ENCODE results near the gene RER1.

Gene RER1

GRCh38 chr1:2396476-2396875 is 4.8 kb downstream of the RER1 start:
- Histone ChIP-seq H3K9ac (ENCODE audit: low read depth, low read length) (no peak overlapping the region), H3K4me1 (ENCODE audit: insufficient read depth, low read length) (peaks cover 4% of the 10 kb centered on the region; the same call in 1 of the 2 replicates), H3K4me3 (ENCODE audit: low read length) (no peak overlapping the region), H3K27me3 (ENCODE audit: insufficient read depth, low read length) (no peaks in the 10 kb centered on the region), H3K27ac (ENCODE audit: low read depth, low read length) (no peak overlapping the region), H3K36me3 (ENCODE audit: insufficient read depth, low read length) (peaks cover 77% of the 10 kb centered on the region), H3K9me3 (ENCODE audit: insufficient read depth, low read depth, low read length) (no peaks in the 10 kb centered on the region)
- WGBS, result 92% methylated on average over 5 of the region's 5 CpGs

GRCh38 chr1:2397007-2397679 is 5.5 kb downstream of the RER1 start:
- no peak overlapping the region for H3K4me3 ChIP-seq (ENCODE audit: low read length)
- no peaks in the 10 kb centered on the region for H3K27me3 ChIP-seq (ENCODE audit: insufficient read depth, low read length)
- H3K9me3 ChIP-seq (ENCODE audit: insufficient read depth, low read depth, low read length), result no peaks in the 10 kb centered on the region
- 96% methylated on average over 19 of the region's 19 CpGs for WGBS
- H3K4me1 ChIP-seq (ENCODE audit: insufficient read depth, low read length), result peaks cover 4% of the 10 kb centered on the region; the same call in 1 of the 2 replicates
- peak overlapping the region; percentile 19; the same call in 1 of the 2 replicates for H3K9ac ChIP-seq (ENCODE audit: low read depth, low read length)
- H3K36me3 ChIP-seq (ENCODE audit: insufficient read depth, low read length), result peaks cover 84% of the 10 kb centered on the region
- no peak overlapping the region for H3K27ac ChIP-seq (ENCODE audit: low read depth, low read length)

GRCh38 chr1:2398871-2399270 is 7.2 kb downstream of the RER1 start:
- Histone ChIP-seq H3K27me3 (ENCODE audit: insufficient read depth, low read length) (no peaks in the 10 kb centered on the region), H3K9me3 (ENCODE audit: insufficient read depth, low read depth, low read length) (no peaks in the 10 kb centered on the region), H3K4me3 (ENCODE audit: low read length) (no peak overlapping the region), H3K27ac (ENCODE audit: low read depth, low read length) (no peak overlapping the region), H3K4me1 (ENCODE audit: insufficient read depth, low read length) (no peaks in the 10 kb centered on the region), H3K9ac (ENCODE audit: low read depth, low read length) (no peak overlapping the region), H3K36me3 (ENCODE audit: insufficient read depth, low read length) (peaks cover 91% of the 10 kb centered on the region)
- WGBS, result 94% methylated on average over 7 of the region's 7 CpGs

GRCh38 chr1:2399890-2400575 is 8.4 kb downstream of the RER1 start:
- Histone ChIP-seq H3K4me1 (ENCODE audit: insufficient read depth, low read length) (no peaks in the 10 kb centered on the region), H3K9me3 (ENCODE audit: insufficient read depth, low read depth, low read length) (no peaks in the 10 kb centered on the region), H3K27ac (ENCODE audit: low read depth, low read length) (no peak overlapping the region), H3K36me3 (ENCODE audit: insufficient read depth, low read length) (peaks cover 95% of the 10 kb centered on the region), H3K9ac (ENCODE audit: low read depth, low read length) (no peak overlapping the region), H3K4me3 (ENCODE audit: low read length) (no peak overlapping the region), H3K27me3 (ENCODE audit: insufficient read depth, low read length) (no peaks in the 10 kb centered on the region)
- WGBS, result 95% methylated on average over 22 of the region's 22 CpGs

GRCh38 chr1:2400576-2400909 is 8.9 kb downstream of the RER1 start:
- Histone ChIP-seq H3K36me3 (ENCODE audit: insufficient read depth, low read length) (peaks cover 95% of the 10 kb centered on the region), H3K4me1 (ENCODE audit: insufficient read depth, low read length) (no peaks in the 10 kb centered on the region)
- WGBS, result 93% methylated on average over 10 of the region's 10 CpGs

GRCh38 chr1:2400950-2401649 is 9.5 kb downstream of the RER1 start:
- H3K27ac ChIP-seq (ENCODE audit: low read depth, low read length), result no peak overlapping the region
- no peaks in the 10 kb centered on the region for H3K27me3 ChIP-seq (ENCODE audit: insufficient read depth, low read length)
- H3K4me1 ChIP-seq (ENCODE audit: insufficient read depth, low read length), result no peaks in the 10 kb centered on the region
- H3K9ac ChIP-seq (ENCODE audit: low read depth, low read length), result no peak overlapping the region
- WGBS, result 96% methylated on average over 13 of the region's 14 CpGs
- H3K4me3 ChIP-seq (ENCODE audit: low read length), result no peak overlapping the region
- no peaks in the 10 kb centered on the region for H3K9me3 ChIP-seq (ENCODE audit: insufficient read depth, low read depth, low read length)
- H3K36me3 ChIP-seq (ENCODE audit: insufficient read depth, low read length), result peaks cover 94% of the 10 kb centered on the region

More at GRCh38 chr1:2400576-2400909, 8.9 kb downstream of the RER1 start:
- no peak overlapping the region for H3K9ac ChIP-seq (ENCODE audit: low read depth, low read length)
- no peak overlapping the region for H3K4me3 ChIP-seq (ENCODE audit: low read length)
- no peak overlapping the region for H3K27ac ChIP-seq (ENCODE audit: low read depth, low read length)
- no peaks in the 10 kb centered on the region for H3K9me3 ChIP-seq (ENCODE audit: insufficient read depth, low read depth, low read length)
- H3K27me3 ChIP-seq (ENCODE audit: insufficient read depth, low read length), result no peaks in the 10 kb centered on the region

GRCh38 chr1:2402420-2402819 is 10.8 kb downstream of the RER1 start:
- Histone ChIP-seq H3K4me3 (ENCODE audit: low read length) (no peak overlapping the region), H3K27me3 (ENCODE audit: insufficient read depth, low read length) (no peaks in the 10 kb centered on the region), H3K9ac (ENCODE audit: low read depth, low read length) (no peak overlapping the region), H3K27ac (ENCODE audit: low read depth, low read length) (no peak overlapping the region), H3K36me3 (ENCODE audit: insufficient read depth, low read length) (peaks cover 92% of the 10 kb centered on the region), H3K4me1 (ENCODE audit: insufficient read depth, low read length) (no peaks in the 10 kb centered on the region), H3K9me3 (ENCODE audit: insufficient read depth, low read depth, low read length) (no peaks in the 10 kb centered on the region)
- WGBS, result 96% methylated on average over 23 of the region's 23 CpGs

GRCh38 chr1:2403273-2403672 is 11.6 kb downstream of the RER1 start:
- Histone ChIP-seq H3K27ac (ENCODE audit: low read depth, low read length) (no peak overlapping the region), H3K4me1 (ENCODE audit: insufficient read depth, low read length) (no peaks in the 10 kb centered on the region), H3K9me3 (ENCODE audit: insufficient read depth, low read depth, low read length) (no peaks in the 10 kb centered on the region), H3K4me3 (ENCODE audit: low read length) (no peak overlapping the region), H3K27me3 (ENCODE audit: insufficient read depth, low read length) (no peaks in the 10 kb centered on the region), H3K36me3 (ENCODE audit: insufficient read depth, low read length) (peaks cover 92% of the 10 kb centered on the region), H3K9ac (ENCODE audit: low read depth, low read length) (no peak overlapping the region)
- WGBS, result 95% methylated on average over 19 of the region's 19 CpGs

GRCh38 chr1:2404142-2404889 is 12.7 kb downstream of the RER1 start:
- Histone ChIP-seq H3K27me3 (ENCODE audit: insufficient read depth, low read length) (no peaks in the 10 kb centered on the region), H3K4me3 (ENCODE audit: low read length) (no peak overlapping the region), H3K36me3 (ENCODE audit: insufficient read depth, low read length) (peaks cover 94% of the 10 kb centered on the region), H3K4me1 (ENCODE audit: insufficient read depth, low read length) (no peaks in the 10 kb centered on the region), H3K9me3 (ENCODE audit: insufficient read depth, low read depth, low read length) (no peaks in the 10 kb centered on the region), H3K9ac (ENCODE audit: low read depth, low read length) (no peak overlapping the region), H3K27ac (ENCODE audit: low read depth, low read length) (no peak overlapping the region)
- 94% methylated on average over 29 of the region's 29 CpGs for WGBS

GRCh38 chr1:2404890-2405511 is 13.4 kb downstream of the RER1 start:
- Histone ChIP-seq H3K36me3 (ENCODE audit: insufficient read depth, low read length) (peaks cover 93% of the 10 kb centered on the region), H3K27me3 (ENCODE audit: insufficient read depth, low read length) (no peaks in the 10 kb centered on the region), H3K27ac (ENCODE audit: low read depth, low read length) (no peak overlapping the region), H3K4me3 (ENCODE audit: low read length) (no peak overlapping the region), H3K9me3 (ENCODE audit: insufficient read depth, low read depth, low read length) (no peaks in the 10 kb centered on the region), H3K4me1 (ENCODE audit: insufficient read depth, low read length) (no peaks in the 10 kb centered on the region), H3K9ac (ENCODE audit: low read depth, low read length) (no peak overlapping the region)
- 92% methylated on average over 24 of the region's 24 CpGs for WGBS

All from HUES64 (cell line).